GM12872 (cell line): ENCODE results near the gene NCS1.

Experiments
- TF ChIP-seq, protein P1 (sequence below): IDR thresholded peaks from 3 replicates; pipeline ENCODE4 v1.5.1; 2011; ENCODE audit warnings: low read depth, mild to moderate bottlenecking, low read length, moderate library complexity; ENCODE audit not compliant: insufficient read depth

The NCS1 gene

DNA sequence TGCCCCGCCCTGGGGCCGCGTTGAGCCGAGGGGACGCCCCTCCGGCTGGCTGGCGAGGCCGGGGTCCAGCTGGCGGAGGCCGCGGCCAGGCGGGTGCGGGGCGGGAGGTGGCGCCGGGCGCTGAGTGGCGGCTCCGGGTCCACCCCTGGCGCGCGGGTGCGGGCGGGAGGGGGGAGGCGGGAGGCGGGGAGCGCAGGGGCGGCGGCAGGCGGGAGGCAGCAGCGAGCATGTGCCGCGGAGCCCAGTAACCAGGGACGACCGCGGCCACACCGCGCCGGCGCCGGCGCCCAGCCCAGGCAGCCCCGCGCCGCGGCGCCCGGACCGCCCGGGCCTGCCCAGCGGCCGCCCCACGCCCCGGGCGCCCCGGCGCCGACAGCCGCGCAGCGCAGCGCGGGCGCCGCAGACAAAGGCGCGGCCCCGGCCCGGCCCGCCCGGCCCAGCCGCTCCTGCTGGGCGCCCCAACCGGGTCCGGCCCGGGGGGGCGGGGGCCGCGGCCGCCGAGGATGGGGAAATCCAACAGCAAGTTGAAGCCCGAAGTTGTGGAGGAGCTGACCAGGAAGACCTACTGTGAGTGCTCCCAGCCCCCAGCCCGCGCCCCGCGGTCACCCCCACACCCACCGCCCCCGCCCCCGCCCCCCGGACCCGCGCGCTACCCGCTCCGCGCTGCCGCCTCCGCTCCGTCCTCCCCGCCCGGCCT is at the start of gene NCS1:
Gene NCS1, plus strand, starts transcription at position 244 of the 697 bp plus-strand sequence. Its CDS starts 260 bp downstream, at position 504.
- TF ChIP-seq, protein P1, sequence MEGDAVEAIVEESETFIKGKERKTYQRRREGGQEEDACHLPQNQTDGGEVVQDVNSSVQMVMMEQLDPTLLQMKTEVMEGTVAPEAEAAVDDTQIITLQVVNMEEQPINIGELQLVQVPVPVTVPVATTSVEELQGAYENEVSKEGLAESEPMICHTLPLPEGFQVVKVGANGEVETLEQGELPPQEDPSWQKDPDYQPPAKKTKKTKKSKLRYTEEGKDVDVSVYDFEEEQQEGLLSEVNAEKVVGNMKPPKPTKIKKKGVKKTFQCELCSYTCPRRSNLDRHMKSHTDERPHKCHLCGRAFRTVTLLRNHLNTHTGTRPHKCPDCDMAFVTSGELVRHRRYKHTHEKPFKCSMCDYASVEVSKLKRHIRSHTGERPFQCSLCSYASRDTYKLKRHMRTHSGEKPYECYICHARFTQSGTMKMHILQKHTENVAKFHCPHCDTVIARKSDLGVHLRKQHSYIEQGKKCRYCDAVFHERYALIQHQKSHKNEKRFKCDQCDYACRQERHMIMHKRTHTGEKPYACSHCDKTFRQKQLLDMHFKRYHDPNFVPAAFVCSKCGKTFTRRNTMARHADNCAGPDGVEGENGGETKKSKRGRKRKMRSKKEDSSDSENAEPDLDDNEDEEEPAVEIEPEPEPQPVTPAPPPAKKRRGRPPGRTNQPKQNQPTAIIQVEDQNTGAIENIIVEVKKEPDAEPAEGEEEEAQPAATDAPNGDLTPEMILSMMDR: no peak

DNA sequence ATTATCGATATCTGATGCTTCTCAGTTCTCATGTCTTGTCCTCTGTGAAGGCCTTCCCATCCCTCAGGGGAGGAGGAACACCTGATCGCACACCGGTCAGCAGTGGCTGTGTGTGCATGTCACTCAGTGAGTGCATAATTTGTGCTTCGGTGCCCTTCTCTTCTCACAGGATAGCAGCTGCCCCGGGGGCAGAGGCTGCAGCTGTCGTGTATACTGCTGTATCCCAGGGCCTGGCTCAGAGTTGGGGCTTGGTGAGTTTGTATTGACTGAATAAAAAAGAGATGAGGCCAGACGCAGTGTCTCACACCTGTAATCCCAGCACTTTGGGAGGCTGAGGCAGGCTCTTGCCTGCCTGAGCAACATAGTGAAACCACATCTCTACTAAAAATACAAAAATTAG is 49.7 kb upstream of the NCS1 start:
- TF ChIP-seq, protein P1: no peak

DNA sequence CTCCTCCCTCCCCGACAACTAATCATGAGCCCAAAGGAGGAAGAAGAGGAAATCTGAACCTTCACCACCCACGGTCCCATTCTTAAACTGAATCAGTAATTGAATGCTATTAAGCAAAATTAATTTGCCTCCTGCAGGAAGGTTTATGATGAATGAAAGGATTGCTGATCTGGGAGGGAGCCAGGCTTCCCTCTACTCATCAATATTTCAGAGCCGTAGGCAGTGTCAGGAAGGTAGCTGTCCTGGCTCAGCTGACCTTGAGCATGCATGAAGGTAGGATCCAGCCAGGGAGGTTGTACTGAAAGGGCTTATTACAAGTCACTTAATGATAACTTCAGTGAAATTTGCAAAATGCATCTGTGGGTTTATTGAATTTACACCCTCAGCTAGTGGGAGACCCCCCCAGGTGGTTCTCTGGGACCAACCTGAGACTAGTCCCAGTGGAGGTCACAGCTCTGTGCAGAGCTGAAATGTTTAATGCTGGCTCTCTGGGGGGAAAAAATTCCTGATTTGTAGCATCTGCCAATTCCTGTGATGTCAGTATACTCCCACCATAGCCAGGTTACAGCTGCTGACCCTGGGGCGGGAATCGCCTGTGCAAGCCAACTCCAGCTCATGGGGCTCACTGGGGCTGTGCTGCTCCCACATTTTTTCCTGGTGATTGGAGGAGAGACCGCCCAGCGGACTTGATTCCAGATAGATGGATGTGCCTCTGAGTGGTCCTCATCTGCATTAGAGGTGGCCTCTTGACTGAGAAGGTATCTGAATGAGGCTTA is 47.9 kb upstream of the NCS1 start:
- TF ChIP-seq, protein P1: no peak

DNA sequence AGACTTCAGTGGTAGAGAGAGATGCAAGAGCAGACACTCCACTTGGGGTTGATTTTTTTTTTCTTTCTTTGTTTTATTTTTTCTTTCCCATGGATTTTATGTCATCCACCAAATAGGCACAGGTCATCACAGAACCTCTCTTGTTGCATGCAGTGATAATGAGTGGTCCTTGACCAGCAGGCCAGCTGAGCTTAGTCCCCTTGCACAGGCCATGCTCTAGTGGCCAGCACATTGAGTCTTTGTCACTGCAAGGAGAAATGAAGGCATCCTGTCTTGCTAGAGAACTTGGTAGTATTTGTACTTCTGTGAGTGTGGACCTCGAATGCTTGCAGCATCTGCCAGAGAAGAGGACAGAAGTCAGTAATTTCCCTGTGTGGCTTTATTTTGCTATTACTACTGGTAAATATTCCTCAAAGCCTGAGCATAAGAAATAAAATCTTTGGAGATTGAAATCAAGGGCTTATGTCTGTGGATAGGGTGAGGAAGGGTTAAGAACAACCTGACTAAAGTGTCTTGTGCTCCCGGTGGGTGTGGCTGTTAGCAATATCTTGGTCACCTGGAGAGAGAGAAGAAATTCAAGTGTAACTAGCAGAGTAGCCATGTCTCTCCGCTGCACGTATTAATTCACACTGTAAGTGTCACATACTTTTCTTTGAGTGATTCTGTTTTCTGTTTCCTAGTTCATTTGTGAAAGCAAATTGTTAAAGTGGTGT is 45.3 kb upstream of the NCS1 start:
- TF ChIP-seq, protein P1: no peak

- TF ChIP-seq, protein P1: no peak
Measured at GRCh38 chr9:130128251-130128650, 44.0 kb upstream of the NCS1 start.

GRCh38 chr9:130128733-130129431 is 43.3 kb upstream of the NCS1 start:
- TF ChIP-seq, protein P1: no peak
